PC-9 (cell line): ENCODE measurements around the gene TMEM14C.

Experiments
- CTCF ChIP-seq: fragments of 200-600 bp; sonication (generic); conservative IDR thresholded peaks from 2 replicates; pipeline ENCODE4 v1.6.1; 2017; ENCODE audit warnings: mixed run types, antibody characterized with exemption, mild to moderate bottlenecking, moderate library complexity
- EZH2 ChIP-seq: fragments of 200-600 bp; sonication (generic); IDR thresholded peaks from 2 replicates; pipeline ENCODE4 v1.8.0; 2017; ENCODE audit warnings: antibody characterized with exemption, low read depth

- TF ChIP-seq CTCF (no peak), EZH2 (no peak)
Observed at GRCh38 chr6:10719964-10720264, 3.0 kb upstream of the TMEM14C start.
